Motor neuron (in vitro differentiated cells): ENCODE results near the gene SHISA8. TPM values are rescaled to one million over a fixed set of nuclear protein-coding genes. Genes with fewer than 3 reads are reported as not detected.

ENCODE experiments used
- ATAC-seq, 8 experiments: fragments of 200-7000 bp; cut with Tn5 transposase; replicated peaks in 6 of 8; 2 replicates each; pipeline ENCODE4 v1.8.0; 2021; ENCODE audit warnings: mild to moderate bottlenecking in 8 of 8, moderate library complexity in 8 of 8
- H3K27ac ChIP-seq, 2 donors: fragments of 250-450 bp; sonication (Bioruptor Pico); 2 replicates each; pipeline ENCODE4 v1.9.0; 2021; ENCODE audit warnings: antibody characterized with exemption in 2 of 2, mild to moderate bottlenecking in 2 of 2, moderate library complexity in 1 of 2
- H3K4me1 ChIP-seq, 2 donors: fragments of 250-450 bp; sonication (Bioruptor Pico); replicated peaks in 1 of 2; 2 replicates each; pipeline ENCODE4 v1.6.1; 2021; ENCODE audit warnings: antibody characterized with exemption in 2 of 2, mild to moderate bottlenecking in 2 of 2, moderate library complexity in 1 of 2
- H3K4me3 ChIP-seq, 5 donors: fragments of 250-450 bp; sonication (Bioruptor Pico); 2 replicates each; pipeline ENCODE4 v1.9.0; 2021; ENCODE audit warnings: antibody characterized with exemption in 5 of 5, mild to moderate bottlenecking in 5 of 5, moderate library complexity in 4 of 5
- WGBS, 10 experiments: fragments of 450-650 bp; shearing (Covaris generic); methylation state at CpG; one replicate each; pipeline ENCODE4 v1.0.0; 2022; 5-methylcytosine and 5-hydroxymethylcytosine counted together
- in situ Hi-C, 9 experiments: fragments of 400-800 bp; cut with MboI; loops; one replicate each; pipeline ENCODE4 v1.15.0; 2021; ENCODE audit warnings: low sequenced_read_pairs in 9 of 9, low pct_unique_long_range_greater_than_20kb in 2 of 9; ENCODE audit not compliant: unreplicated experiment in 9 of 9
- total RNA-seq, 8 experiments: library from RNA; unstranded; fragments of 300-600 nt; gene quantifications; 2 replicates each; pipeline versions ENCODE4 v1.2.3 to v1.2.4, GENCODE V29; 2022

The SHISA8 gene
- total RNA-seq, 8 experiments from 2014 or later, result 0.11 to 0.27 (median 0.13) TPM; not detected in 5

GRCh38 chr22:41931701-41932269 lies 16.9 kb upstream of the SHISA8 start:
- WGBS, 10 experiments, result 40 to 100% (median 73%) methylated on average over 1 to 5 of the region's 10 CpGs; no CpG with 5 or more reads in 1 of the 10 experiments
- in situ Hi-C loops, result loop anchor here in 2 of 9 experiments (25.0 kb wide), 3 partner anchors 119 to 244 kb away; partner anchors contain the start of genes CCDC134 (in 1 of the 2), MEI1 (in 1 of the 2) and SNU13 (in 1 of the 2)
- ATAC-seq, result no peak
- H3K27ac ChIP-seq, result no peak overlapping the region
- H3K4me3 ChIP-seq, result no peak overlapping the region
- H3K4me1 ChIP-seq, result peaks cover 0 to 3% of the 10 kb centered on the region in 2 donors

GRCh38 chr22:41929418-41929810 lies 14.5 kb upstream of the SHISA8 start:
- peaks cover 3 to 9% of the 10 kb centered on the region in 2 donors for H3K4me1 ChIP-seq
- H3K4me3 ChIP-seq, result no peak overlapping the region
- H3K27ac ChIP-seq, result no peak overlapping the region
- peak in 1 of 8 experiments; percentile 30 for ATAC-seq
- 37 to 100% (median 80%) methylated on average over 1 to 4 of the region's 8 CpGs; no CpG with 5 or more reads in 5 of the 10 experiments for WGBS, 10 experiments
- in situ Hi-C loops, result loop anchor here in 2 of 9 experiments (25.0 kb wide), 3 partner anchors 117 to 242 kb away; partner anchors contain the start of genes CCDC134 (in 1 of the 2), MEI1 (in 1 of the 2) and SNU13 (in 1 of the 2)

GRCh38 chr22:41928593-41929417 lies 13.9 kb upstream of the SHISA8 start:
- peak in 3 of 8 experiments; percentile 5 to 11 (median 9) for ATAC-seq
- in situ Hi-C loops, result loop anchor here in 2 of 9 experiments (25.0 kb wide), 3 partner anchors 117 to 242 kb away; partner anchors contain the start of genes CCDC134 (in 1 of the 2), MEI1 (in 1 of the 2) and SNU13 (in 1 of the 2)
- 0 to 73% methylated on average over 1 to 2 of the region's 14 CpGs; no CpG with 5 or more reads in 8 of the 10 experiments for WGBS, 10 experiments
- Histone ChIP-seq H3K4me1 (peaks cover 3 to 9% of the 10 kb centered on the region in 2 donors), H3K4me3 (no peak overlapping the region), H3K27ac (no peak overlapping the region)

- in situ Hi-C loops, result loop anchor here in 2 of 9 experiments (25.0 kb wide), 3 partner anchors 116 to 241 kb away; partner anchors contain the start of genes CCDC134 (in 1 of the 2), MEI1 (in 1 of the 2) and SNU13 (in 1 of the 2)
- 67% methylated on average over 1 of the region's 6 CpGs; no CpG with 5 or more reads in 9 of the 10 experiments for WGBS, 10 experiments
- Histone ChIP-seq H3K27ac (no peak overlapping the region), H3K4me1 (peaks cover 3 to 9% of the 10 kb centered on the region in 2 donors), H3K4me3 (no peak overlapping the region)
- no peak for ATAC-seq
These were observed 12.9 kb upstream of the SHISA8 start for GRCh38 chr22:41927813-41928212.

- peak overlapping the region in 2 of 5 donors; percentile 18 to 20 for H3K4me3 ChIP-seq
- peaks cover 3 to 9% of the 10 kb centered on the region in 2 donors for H3K4me1 ChIP-seq
- no CpG with 5 or more reads among the region's 48 CpGs for WGBS, 10 experiments
- peak; percentile 44 to 86 (median 69) for ATAC-seq
- in situ Hi-C loops, result loop anchor here in 2 of 9 experiments (25.0 kb wide), 3 partner anchors 114 to 239 kb away; partner anchors contain the start of genes CCDC134 (in 1 of the 2), MEI1 (in 1 of the 2) and SNU13 (in 1 of the 2)
- no peak overlapping the region for H3K27ac ChIP-seq
These were observed 11.0 kb upstream of the SHISA8 start for GRCh38 chr22:41925783-41926460.

GRCh38 chr22:41923595-41924276 lies 8.9 kb upstream of the SHISA8 start:
- Histone ChIP-seq H3K27ac (no peak overlapping the region), H3K4me1 (peaks cover 3 to 13% of the 10 kb centered on the region in 2 donors), H3K4me3 (no peak overlapping the region)
- 60 to 100% (median 81%) methylated on average over 1 to 8 of the region's 14 CpGs for WGBS, 10 experiments
- ATAC-seq, result no peak
- in situ Hi-C loops, result no loop called here

GRCh38 chr22:41922940-41923594 lies 8.2 kb upstream of the SHISA8 start:
- Histone ChIP-seq H3K4me1 (peaks cover under 1 to 13% of the 10 kb centered on the region in 2 donors), H3K27ac (no peak overlapping the region), H3K4me3 (no peak overlapping the region)
- WGBS, 10 experiments, result 83% methylated on average over 1 to 2 of the region's 4 CpGs; no CpG with 5 or more reads in 8 of the 10 experiments
- in situ Hi-C loops, result no loop called here
- no peak for ATAC-seq

- in situ Hi-C loops, result no loop called here
- no peak for ATAC-seq
- H3K4me1 ChIP-seq, result peaks cover 0 to 13% of the 10 kb centered on the region in 2 donors
- no peak overlapping the region for H3K27ac ChIP-seq
- H3K4me3 ChIP-seq, result no peak overlapping the region
- 83 to 90% methylated on average over 2 to 3 of the region's 5 CpGs; no CpG with 5 or more reads in 8 of the 10 experiments for WGBS, 10 experiments
These were observed 7.5 kb upstream of the SHISA8 start for GRCh38 chr22:41922328-41922727.

- WGBS, 10 experiments, result 58 to 100% (median 100%) methylated on average over 1 to 2 of the region's 21 CpGs; no CpG with 5 or more reads in 4 of the 10 experiments
These were observed 5.5 kb upstream of the SHISA8 start for GRCh38 chr22:41920271-41920976.

GRCh38 chr22:41919357-41920224 lies 4.7 kb upstream of the SHISA8 start:
- no peak overlapping the region for H3K27ac ChIP-seq
- H3K4me3 ChIP-seq, result peak overlapping the region; percentile 14 to 27 (median 21)
- 0 to 3% (median 0%) methylated on average over 4 to 6 of the region's 62 CpGs; no CpG with 5 or more reads in 7 of the 10 experiments for WGBS, 10 experiments
- peaks cover 0 to 7% of the 10 kb centered on the region in 2 donors for H3K4me1 ChIP-seq
- in situ Hi-C loops, result no loop called here
- peak; percentile 26 to 66 (median 60) for ATAC-seq

More at GRCh38 chr22:41920271-41920976, 5.5 kb upstream of the SHISA8 start:
- in situ Hi-C loops, result no loop called here
- Histone ChIP-seq H3K27ac (no peak overlapping the region), H3K4me1 (peaks cover 0 to 4% of the 10 kb centered on the region in 2 donors), H3K4me3 (no peak overlapping the region)
- no peak for ATAC-seq
